IMR-90 (cell line): ENCODE measurements around the gene PDZD7. TPM values are rescaled to one million over a fixed set of nuclear protein-coding genes. Genes with fewer than 3 reads are reported as not detected.

Source experiments
- ATAC-seq: fragments of 200-7000 bp; cut with Tn5 transposase; 2 replicates; pipeline ENCODE4 v1.9.1; 2020; ENCODE audit warnings: low read depth, mild to moderate bottlenecking, moderate library complexity
- BruUV-seq: library from RNA; stranded (reverse); fragments of 400-500 nt; replicated peaks from 2 replicates; lab custom pipeline; 2021; lab: Mats Ljungman, UMichigan
- CTCF ChIA-PET: fragments of 300-600 bp; formaldehyde crosslinking; extraction: SDS; loops from one replicate; lab custom pipeline; 2021; ENCODE audit warnings: antibody characterized with exemption; lab: Yijun Ruan, JAX
- POLR2A ChIA-PET: fragments of 300-600 bp; sonication (Branson Sonifier 250); formaldehyde crosslinking; loops from one replicate; lab custom pipeline; 2022; ENCODE audit warnings: antibody characterized with exemption; ENCODE audit not compliant: unreplicated experiment; lab: Charles Lee
- DNase-seq: peaks from one replicate; pipeline ENCODE4 v3.0.0; 2013
- H2AFZ ChIP-seq: replicated peaks from 2 replicates; pipeline ENCODE3; 2013; ENCODE audit warnings: low read length, mild to moderate bottlenecking; ENCODE audit not compliant: poor library complexity
- H2AK5ac ChIP-seq: 2 replicates; pipeline ENCODE4 v1.6.1; 2013; ENCODE audit warnings: low read depth, low read length, inconsistent platforms
- H2AK9ac ChIP-seq: replicated peaks from 2 replicates; pipeline ENCODE3; 2013; ENCODE audit warnings: mild to moderate bottlenecking, low read depth, low read length, moderate library complexity; ENCODE audit not compliant: poor library complexity
- H2BK120ac ChIP-seq: 2 replicates; pipeline ENCODE4 v1.6.1; 2013; ENCODE audit warnings: low read depth, low read length, inconsistent platforms
- H2BK15ac ChIP-seq: 3 replicates; pipeline ENCODE4 v1.6.1; 2013; ENCODE audit warnings: low read depth, low read length, inconsistent platforms
- H2BK20ac ChIP-seq: 2 replicates; pipeline ENCODE4 v1.6.1; 2013; ENCODE audit warnings: low read depth, mild to moderate bottlenecking, inconsistent platforms, low read length, moderate library complexity
- H2BK5ac ChIP-seq: 2 replicates; pipeline ENCODE4 v1.6.1; 2013; ENCODE audit warnings: mild to moderate bottlenecking, low read depth, low read length, inconsistent platforms; ENCODE audit not compliant: poor library complexity, severe bottlenecking
- H3K14ac ChIP-seq: replicated peaks from 2 replicates; pipeline ENCODE4 v1.6.1; 2013; ENCODE audit warnings: low read depth, low read length, inconsistent platforms
- H3K18ac ChIP-seq: 2 replicates; pipeline ENCODE4 v1.6.1; 2013; ENCODE audit warnings: low read depth, low read length, control low read depth
- H3K23ac ChIP-seq: 2 replicates; pipeline ENCODE4 v1.6.1; 2013; ENCODE audit warnings: low read depth, low read length, inconsistent platforms
- H3K27ac ChIP-seq: 2 replicates; pipeline ENCODE4 v1.5.1; 2013; ENCODE audit warnings: mild to moderate bottlenecking, control low read depth, low read length; ENCODE audit not compliant: insufficient read depth
- H3K27me3 ChIP-seq: 2 replicates; pipeline ENCODE4 v1.6.1; 2013; ENCODE audit warnings: low read length; ENCODE audit not compliant: control insufficient read depth, insufficient read depth
- H3K36me3 ChIP-seq: 2 replicates; pipeline ENCODE4 v1.6.1; 2013; ENCODE audit warnings: low read length, mixed read lengths; ENCODE audit not compliant: control insufficient read depth, insufficient read depth
- H3K4ac ChIP-seq: 2 replicates; pipeline ENCODE4 v1.6.1; 2013; ENCODE audit warnings: low read depth, low read length, inconsistent platforms
- H3K4me1 ChIP-seq: 2 replicates; pipeline ENCODE4 v1.6.1; 2013; ENCODE audit warnings: low read length, mixed read lengths; ENCODE audit not compliant: control insufficient read depth, insufficient read depth
- H3K4me2 ChIP-seq: 2 replicates; pipeline ENCODE4 v1.6.1; 2013; ENCODE audit warnings: low read depth, mild to moderate bottlenecking, control low read depth, low read length, moderate library complexity
- H3K4me3 ChIP-seq: 2 replicates; pipeline ENCODE4 v1.5.1; 2013; ENCODE audit warnings: low read depth, mild to moderate bottlenecking, control low read depth, low read length, moderate library complexity; ENCODE audit not compliant: insufficient read depth
- H3K56ac ChIP-seq: 2 replicates; pipeline ENCODE4 v1.6.1; 2013; ENCODE audit warnings: low read length, inconsistent platforms; ENCODE audit not compliant: insufficient read depth; ENCODE audit errors: extremely low read depth
- H3K79me1 ChIP-seq, 2 experiments: 2 replicates each; pipeline ENCODE4 v1.6.1; 2013; ENCODE audit warnings: low read length in 2 of 2, inconsistent platforms in 1 of 2, low read depth in 1 of 2
- H3K9ac ChIP-seq: 2 replicates; pipeline ENCODE4 v1.6.1; 2013; ENCODE audit warnings: low read depth, low read length, control low read depth
- H3K9me1 ChIP-seq: 2 replicates; pipeline ENCODE4 v1.6.1; 2013; ENCODE audit warnings: low read length, inconsistent platforms; ENCODE audit not compliant: insufficient read depth
- H3K9me3 ChIP-seq: 2 replicates; pipeline ENCODE4 v1.6.1; 2013; ENCODE audit warnings: low read length; ENCODE audit not compliant: control insufficient read depth, insufficient read depth
- H4K20me1 ChIP-seq: 2 replicates; pipeline ENCODE4 v1.6.1; 2013; ENCODE audit warnings: low read length, inconsistent platforms; ENCODE audit not compliant: insufficient read depth
- H4K5ac ChIP-seq: 2 replicates; pipeline ENCODE4 v1.6.1; 2013; ENCODE audit warnings: mild to moderate bottlenecking, low read depth, low read length, control low read depth
- H4K8ac ChIP-seq, 2 experiments: 2 replicates each; pipeline ENCODE4 v1.6.1; 2013; ENCODE audit warnings: low read depth in 2 of 2, low read length in 2 of 2, control low read depth in 1 of 2, inconsistent platforms in 1 of 2
- H4K91ac ChIP-seq: 2 replicates; pipeline ENCODE4 v1.6.1; 2013; ENCODE audit warnings: low read depth, low read length, inconsistent platforms; ENCODE audit not compliant: insufficient read depth
- BHLHE40 ChIP-seq: fragments of 150-350 bp; IDR thresholded peaks from 2 replicates; pipeline ENCODE4 v1.6.1; 2016; ENCODE audit warnings: mild to moderate bottlenecking, low read depth, low read length
- CEBPB ChIP-seq: IDR thresholded peaks from 2 replicates; pipeline ENCODE4 v1.6.1; 2012; ENCODE audit warnings: low read depth, low read length, improper control_type of control experiment
- CTCF ChIP-seq: conservative IDR thresholded peaks from 2 replicates; pipeline ENCODE4 v1.5.1; 2012; ENCODE audit warnings: mild to moderate bottlenecking, low read depth, low read length, improper control_type of control experiment
- FOS ChIP-seq: fragments of 150-350 bp; IDR thresholded peaks from 2 replicates; pipeline ENCODE4 v1.6.1; 2016; ENCODE audit warnings: low read depth, low read length
- MAFK ChIP-seq: IDR thresholded peaks from 2 replicates; pipeline ENCODE4 v1.6.1; 2012; ENCODE audit warnings: low read depth, low read length, improper control_type of control experiment
- MAZ ChIP-seq: IDR thresholded peaks from 2 replicates; pipeline ENCODE4 v1.6.1; 2012; ENCODE audit warnings: low read depth, mild to moderate bottlenecking, low read length, improper control_type of control experiment, moderate library complexity, borderline replicate concordance
- MXI1 ChIP-seq: IDR thresholded peaks from 2 replicates; pipeline ENCODE4 v1.6.1; 2012; ENCODE audit warnings: low read depth, mild to moderate bottlenecking, low read length, moderate library complexity, borderline replicate concordance
- NFE2L2 ChIP-seq: fragments of 150-350 bp; IDR thresholded peaks from 2 replicates; pipeline ENCODE4 v1.6.1; 2016; ENCODE audit warnings: low read depth, mild to moderate bottlenecking, low read length
- POLR2A ChIP-seq: IDR thresholded peaks from 2 replicates; pipeline ENCODE4 v1.6.1; 2012; ENCODE audit warnings: mild to moderate bottlenecking, low read depth, low read length
- RAD21 ChIP-seq: IDR thresholded peaks from 2 replicates; pipeline ENCODE4 v1.6.1; 2012; ENCODE audit warnings: low read length, improper control_type of control experiment
- RCOR1 ChIP-seq: IDR thresholded peaks from 2 replicates; pipeline ENCODE4 v1.6.1; 2012; ENCODE audit warnings: mild to moderate bottlenecking, low read length, improper control_type of control experiment; ENCODE audit not compliant: insufficient replicate concordance
- RFX5 ChIP-seq: IDR thresholded peaks from 2 replicates; pipeline ENCODE4 v1.8.0; 2012; ENCODE audit warnings: low read depth, mild to moderate bottlenecking, low read length, moderate library complexity
- SMC3 ChIP-seq: fragments of 150-350 bp; IDR thresholded peaks from 2 replicates; pipeline ENCODE4 v1.6.1; 2016; ENCODE audit warnings: low read depth, mild to moderate bottlenecking, antibody characterized with exemption, low read length, moderate library complexity
- USF2 ChIP-seq: fragments of 150-350 bp; IDR thresholded peaks from 2 replicates; pipeline ENCODE4 v1.6.1; 2017; ENCODE audit warnings: mild to moderate bottlenecking, antibody characterized with exemption, low read length, low read depth
- WGBS, 2 experiments: methylation state at CpG; one replicate each; pipeline versions ENCODE4 v1.1.5 to v1.1.7; 2013; ENCODE audit warnings: missing lambda C conversion rate in 2 of 2; ENCODE audit not compliant: insufficient read length in 1 of 2; ENCODE audit errors: extremely low coverage in 2 of 2; 5-methylcytosine and 5-hydroxymethylcytosine counted together
- dilution Hi-C: fragments of 300-500 bp; cut with HindIII; formaldehyde crosslinking; loops from one replicate; pipeline ENCODE4 v1.14.3; 2018; ENCODE audit warnings: low sequenced_read_pairs; ENCODE audit not compliant: unreplicated experiment
- in situ Hi-C: fragments of 300-500 bp; cut with MboI; formaldehyde crosslinking; loops from 3 replicates; pipeline ENCODE4 v1.14.3; 2019; ENCODE audit warnings: low sequenced_read_pairs, inconsistent platforms, mixed read lengths
- intact Hi-C: fragments of 100-400 bp; cut with micrococcal nuclease; formaldehyde crosslinking; loops from 2 replicates; pipeline ENCODE4 v1.10.0; 2022
- polyA plus RNA-seq, 3 experiments: library from polyadenylated mRNA; depleted of rRNA; stranded (reverse); fragments of >200 nt; gene quantifications; 2 replicates each; pipeline ENCODE4 v1.2.3, GENCODE V29; 2012; ENCODE audit warnings: low replicate concordance in 1 of 3
- total RNA-seq: library from RNA; depleted of rRNA; stranded (reverse); fragments of >200 nt; gene quantifications from 2 replicates; pipeline ENCODE4 v1.2.3, GENCODE V29; 2012
- TF ChIP-seq, protein P1 (sequence below): fragments of 150-350 bp; IDR thresholded peaks from 2 replicates; pipeline ENCODE4 v1.6.1; 2016; ENCODE audit warnings: low read depth, mild to moderate bottlenecking, low read length, moderate library complexity, borderline replicate concordance

The PDZD7 gene
- total and polyA plus RNA-seq, 2 of the 4 experiments (the other 2 are of a cell fraction) = 0.90 to 1.5 TPM

DNA sequence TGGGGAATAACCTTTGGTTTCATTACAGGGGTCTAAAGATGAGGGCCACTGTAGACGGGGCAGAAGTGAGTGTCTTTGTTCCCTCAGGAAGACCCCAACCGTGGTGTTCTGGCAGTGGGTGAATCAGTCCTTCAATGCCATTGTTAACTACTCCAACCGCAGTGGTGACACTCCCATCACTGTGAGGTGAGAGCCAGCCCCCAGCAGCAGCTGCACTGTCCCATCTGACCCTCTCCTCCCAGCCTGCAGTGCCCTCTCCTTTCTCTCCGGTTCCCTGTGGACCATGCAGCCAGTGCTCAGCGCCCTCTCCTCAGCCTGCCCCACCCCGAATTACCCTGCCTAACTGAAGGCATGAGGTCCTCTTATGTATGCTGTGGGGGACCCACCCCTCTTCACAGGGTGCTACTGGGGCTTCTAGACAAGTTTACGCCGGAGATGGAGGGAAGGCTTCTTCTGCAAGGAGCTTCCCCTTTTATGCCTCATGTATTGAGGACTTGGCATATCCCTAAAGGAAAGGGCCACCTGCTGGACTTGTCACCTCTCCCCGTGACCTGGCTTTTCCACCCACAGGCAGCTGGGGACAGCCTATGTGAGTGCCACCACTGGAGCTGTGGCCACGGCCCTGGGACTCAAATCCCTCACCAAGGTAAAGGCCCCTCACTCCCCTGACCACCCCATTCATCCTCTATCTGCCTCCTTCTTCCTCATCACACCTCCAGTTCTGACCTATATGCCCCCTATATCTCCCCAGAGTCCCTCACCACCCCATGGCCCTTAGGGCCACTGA lies 5.2 kb upstream of the PDZD7 start:
- no peak overlapping the region for H2AFZ ChIP-seq
- H3K14ac ChIP-seq = no peak overlapping the region
- H3K23ac ChIP-seq = no peak overlapping the region
- no peak overlapping the region for H3K27ac ChIP-seq
- H2BK15ac ChIP-seq = no peak overlapping the region
- H3K4me1 ChIP-seq = peaks cover 2% of the 10 kb centered on the region
- ChIA-PET POLR2A (no interaction called here), CTCF (no interaction called here)
- no peaks in the 10 kb centered on the region for H3K27me3 ChIP-seq
- H3K18ac ChIP-seq = no peak overlapping the region
- no peak overlapping the region for H4K8ac ChIP-seq
- peaks cover 49% of the 10 kb centered on the region for H3K36me3 ChIP-seq
- no peak overlapping the region for H3K4ac ChIP-seq
- no peaks in the 10 kb centered on the region for H3K9me3 ChIP-seq
- H2BK120ac ChIP-seq = no peak overlapping the region
- dilution Hi-C loops = no loop called here
- no peak overlapping the region for H4K5ac ChIP-seq
- H2AK9ac ChIP-seq = no peak overlapping the region
- intact Hi-C loops = no loop called here
- ATAC-seq = no peak
- no peak overlapping the region for H2AK5ac ChIP-seq
- in situ Hi-C loops = no loop called here
- H3K4me2 ChIP-seq = no peak overlapping the region
- no TSS peak for BruUV-seq
- H3K4me3 ChIP-seq = no peak overlapping the region
- no peak overlapping the region for H4K91ac ChIP-seq
- no peak overlapping the region for H2BK20ac ChIP-seq
- H3K79me1 ChIP-seq = peaks cover 21 to 66% of the 10 kb centered on the region in 2 experiments; a peak in 3 of 4 replicates
- H4K20me1 ChIP-seq = peaks cover 36% of the 10 kb centered on the region
- no peak for DNase-seq
- no peak overlapping the region for H3K56ac ChIP-seq
- H3K9me1 ChIP-seq = peaks cover 2% of the 10 kb centered on the region; the same call in 1 of the 2 replicates
- H3K9ac ChIP-seq = no peak overlapping the region
- WGBS, 2 experiments = 84% methylated on average over 4 of the region's 10 CpGs; no CpG with 5 or more reads in 1 of the 2 experiments
- no peak overlapping the region for H2BK5ac ChIP-seq
- TF ChIP-seq MAFK (no peak), CEBPB (no peak), RFX5 (no peak), MAZ (no peak), SMC3 (no peak), RCOR1 (no peak), POLR2A (no peak), USF2 (no peak), RAD21 (no peak), NFE2L2 (no peak), FOS (no peak), BHLHE40 (no peak), MXI1 (no peak), CTCF (no peak)
- TF ChIP-seq, protein P1, sequence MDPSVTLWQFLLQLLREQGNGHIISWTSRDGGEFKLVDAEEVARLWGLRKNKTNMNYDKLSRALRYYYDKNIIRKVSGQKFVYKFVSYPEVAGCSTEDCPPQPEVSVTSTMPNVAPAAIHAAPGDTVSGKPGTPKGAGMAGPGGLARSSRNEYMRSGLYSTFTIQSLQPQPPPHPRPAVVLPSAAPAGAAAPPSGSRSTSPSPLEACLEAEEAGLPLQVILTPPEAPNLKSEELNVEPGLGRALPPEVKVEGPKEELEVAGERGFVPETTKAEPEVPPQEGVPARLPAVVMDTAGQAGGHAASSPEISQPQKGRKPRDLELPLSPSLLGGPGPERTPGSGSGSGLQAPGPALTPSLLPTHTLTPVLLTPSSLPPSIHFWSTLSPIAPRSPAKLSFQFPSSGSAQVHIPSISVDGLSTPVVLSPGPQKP = no peak
